HG03135 (cell line): Measurements from ENCODE around the gene INPP5D.
A peak's percentile ranks its signal among the peaks of the same experiment; 100 is the strongest.

Source experiments
- ATAC-seq: cut with Tn5 transposase; IDR thresholded peaks from one replicate; pipeline ENCODE4 v1.9.1; 2021; ENCODE audit warnings: mild to moderate bottlenecking, moderate library complexity; ENCODE audit not compliant: unreplicated experiment

The INPP5D gene

DNA sequence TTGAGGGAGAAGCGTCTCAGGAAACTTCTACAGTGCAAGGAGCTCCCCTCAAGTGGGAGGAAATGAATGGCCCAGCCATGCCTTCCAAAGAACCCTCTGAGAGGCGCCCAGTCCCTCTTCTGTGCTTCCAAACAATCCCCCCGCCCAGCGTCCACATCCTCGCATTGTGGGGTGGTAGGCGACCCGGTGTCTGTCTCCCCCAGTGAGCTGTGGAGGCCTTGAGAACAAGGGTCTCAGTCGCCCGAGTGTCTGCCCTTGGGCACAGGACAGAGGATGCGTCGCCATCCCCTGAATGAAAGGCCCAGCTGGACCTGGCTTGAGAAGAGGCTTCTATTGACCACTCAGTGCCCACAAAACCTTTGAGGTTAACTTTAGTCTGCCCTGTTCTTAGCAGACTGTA, 29.7 kb downstream of the INPP5D start:
- ATAC-seq, result no peak

DNA sequence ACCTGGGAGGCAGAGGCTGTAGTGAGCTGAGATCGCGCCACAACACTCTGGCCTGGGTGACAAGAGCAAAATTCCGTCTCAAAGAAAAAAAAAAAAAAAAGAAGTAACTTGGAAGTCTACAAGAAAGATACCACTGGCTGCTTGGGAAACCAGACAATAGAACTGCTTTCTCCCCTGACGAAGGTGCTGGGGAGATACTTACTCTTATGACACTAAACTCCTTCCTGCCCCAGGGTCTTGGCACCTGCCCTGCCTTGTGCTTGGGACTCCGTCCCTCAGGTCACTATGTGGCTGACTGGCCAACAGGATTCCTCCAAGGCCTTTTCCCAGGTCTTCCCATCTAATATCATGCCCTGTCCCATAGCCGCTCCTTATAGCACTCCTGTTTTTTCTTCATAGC, 30.7 kb downstream of the INPP5D start:
- no peak for ATAC-seq

DNA sequence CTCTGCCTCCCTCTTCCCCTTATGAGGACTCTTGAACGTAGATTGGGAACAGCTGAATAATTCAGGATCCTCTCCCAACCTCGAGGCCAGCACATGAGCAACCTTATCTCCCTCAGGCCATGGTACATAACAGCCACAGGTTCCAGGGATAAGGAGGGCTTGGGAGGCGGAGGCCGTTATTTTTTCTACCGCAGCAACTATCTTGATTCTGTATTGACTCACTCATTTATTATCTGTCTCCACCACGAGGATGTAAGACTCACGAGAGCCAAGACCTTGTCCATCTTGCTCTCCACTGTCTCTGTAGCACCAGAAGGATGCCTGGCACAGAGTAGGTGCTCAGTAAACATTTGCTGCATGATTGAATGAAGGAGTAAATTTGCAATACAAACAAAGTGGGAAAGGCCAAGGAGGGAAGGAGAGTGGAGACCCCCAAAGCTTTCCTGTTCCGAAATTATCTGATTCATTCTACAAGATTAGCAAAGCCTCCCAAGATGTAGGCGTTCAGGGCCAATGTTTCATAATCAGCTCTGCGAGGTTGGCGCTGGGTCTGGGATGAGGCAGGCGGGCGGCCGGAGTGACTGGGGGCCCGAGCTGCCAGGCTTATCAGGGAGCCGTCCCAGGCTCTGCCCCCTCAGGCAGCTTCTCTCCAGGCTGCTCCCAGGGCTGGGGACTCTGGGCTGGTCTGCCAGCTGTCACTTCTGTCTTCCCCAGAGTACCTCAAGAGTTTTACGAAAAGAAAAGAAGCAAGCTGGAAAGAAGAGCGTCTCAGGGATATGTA, 31.6 kb downstream of the INPP5D start:
- no peak for ATAC-seq

DNA sequence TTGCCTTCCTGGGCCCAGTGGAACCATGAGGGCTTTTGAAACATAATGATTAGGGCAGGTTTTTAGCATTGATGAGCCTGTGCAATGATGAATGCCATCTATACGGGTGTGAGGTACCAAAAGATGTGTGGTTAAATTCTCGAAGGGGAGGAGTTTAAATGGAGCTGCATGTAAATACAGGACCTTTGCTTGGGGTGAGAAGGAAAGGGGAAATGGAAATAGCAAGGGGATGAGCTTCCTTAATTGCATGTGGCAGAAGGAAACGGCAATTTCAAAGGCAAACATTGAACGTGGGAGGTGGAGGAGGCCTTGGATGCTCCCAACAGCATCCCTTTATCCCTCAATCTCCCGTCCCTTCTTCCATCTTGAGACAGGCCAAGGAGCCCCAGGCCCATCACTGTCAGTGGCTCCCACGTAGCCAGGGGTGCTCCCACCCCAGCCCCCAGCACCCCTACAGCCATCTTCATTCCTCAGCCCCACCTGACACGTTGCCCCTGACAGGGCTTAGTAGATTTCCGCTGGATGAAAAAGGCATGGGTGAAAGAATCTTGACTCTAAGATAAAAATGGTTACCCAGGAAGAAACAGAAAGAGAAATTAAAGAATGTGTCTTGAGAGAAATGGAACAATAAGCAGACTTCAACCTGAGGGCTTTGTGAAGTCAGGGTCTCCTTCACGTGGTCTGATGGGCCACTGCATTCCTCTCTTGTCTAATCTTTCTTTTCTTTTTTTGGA, 32.5 kb downstream of the INPP5D start:
- ATAC-seq, result no peak

DNA sequence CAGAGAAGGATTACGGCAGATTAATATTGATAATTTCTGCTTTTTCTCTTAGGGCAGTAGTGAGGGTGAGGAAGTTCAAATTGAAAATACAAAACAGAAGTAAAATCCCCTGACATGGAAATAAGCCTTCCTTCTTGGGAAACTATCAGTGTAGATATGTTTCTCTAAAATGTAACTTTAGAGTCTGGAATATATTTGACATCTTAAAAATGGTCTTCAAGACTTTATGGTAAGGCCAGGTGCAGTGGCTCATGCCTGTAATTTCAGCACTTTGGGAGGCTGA, 33.0 kb downstream of the INPP5D start:
- ATAC-seq, result no peak

DNA sequence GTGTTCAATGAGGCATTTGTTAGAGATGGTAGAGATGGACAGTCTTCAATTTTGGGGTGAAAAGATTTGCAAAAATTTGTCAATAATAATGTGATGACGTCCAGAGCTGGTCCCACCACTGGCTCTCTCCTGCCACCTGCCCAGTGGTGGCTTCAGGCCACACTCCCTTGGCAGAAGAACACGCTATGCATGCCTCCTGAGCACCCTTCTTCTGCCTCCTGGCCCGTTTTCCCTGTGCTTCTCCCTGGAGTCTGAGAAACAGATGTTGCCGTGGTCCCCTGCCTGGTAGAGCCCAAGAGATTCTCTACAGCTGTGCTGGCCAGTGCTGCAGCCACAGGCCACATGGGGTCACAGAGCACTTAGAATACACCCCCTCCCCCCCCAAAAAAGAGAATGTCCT, 33.6 kb downstream of the INPP5D start:
- ATAC-seq, result no peak

DNA sequence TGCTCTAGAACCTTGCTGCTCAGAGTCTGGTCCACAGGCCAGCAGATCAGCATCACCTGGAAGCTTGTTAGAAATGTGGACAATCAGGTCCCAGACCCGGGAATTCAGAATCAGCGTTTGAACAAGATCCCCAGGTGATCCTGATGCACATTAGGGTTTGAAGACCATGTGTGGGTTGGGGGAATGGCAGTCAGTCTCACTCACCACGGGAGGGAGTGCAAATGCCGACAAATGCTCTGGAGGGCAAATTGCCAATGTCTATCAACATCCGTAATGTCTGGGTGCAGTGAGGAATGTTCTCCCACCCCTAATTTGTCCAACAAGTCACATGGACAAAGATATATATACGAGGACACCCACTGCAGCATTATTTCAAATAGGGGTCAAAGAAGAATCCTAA, 34.5 kb downstream of the INPP5D start:
- no peak for ATAC-seq

DNA sequence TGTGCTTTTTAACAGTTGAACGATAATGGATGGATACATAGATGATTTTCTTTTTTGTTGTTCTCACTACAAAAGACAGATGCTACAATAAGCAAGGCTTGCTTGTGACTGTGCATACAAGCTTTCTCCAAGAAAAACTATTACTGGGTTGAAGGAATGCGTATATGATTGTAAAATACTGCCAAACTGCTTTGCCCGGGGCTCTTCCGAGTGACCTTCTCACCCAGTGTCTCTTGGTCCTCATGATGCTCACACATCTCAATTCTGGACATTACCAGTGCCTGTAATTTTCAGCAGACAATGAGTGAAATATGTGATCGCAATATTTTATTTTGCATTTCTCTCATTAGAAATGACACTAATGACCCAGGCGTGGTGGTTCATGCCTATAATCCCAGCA, 35.9 kb downstream of the INPP5D start:
- ATAC-seq, result no peak

DNA sequence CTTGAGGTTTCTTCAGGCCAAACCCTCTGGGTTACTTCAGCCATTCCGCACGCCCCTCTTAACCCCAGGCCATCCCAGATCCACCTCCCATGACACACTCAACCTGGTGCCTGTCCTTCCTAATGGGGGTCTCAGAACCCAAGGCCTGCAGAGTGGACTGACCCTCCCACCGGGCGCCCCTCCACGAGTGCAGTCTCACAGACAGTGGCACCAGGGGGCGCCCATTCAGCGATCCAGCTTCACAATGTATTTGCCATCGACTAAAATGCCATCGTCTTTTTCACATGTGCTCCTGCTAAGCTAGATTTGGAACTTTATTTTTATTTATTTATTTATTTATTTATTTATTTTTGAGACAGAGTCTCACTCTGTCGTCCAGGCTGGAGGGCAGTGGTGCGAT, 38.5 kb downstream of the INPP5D start:
- no peak for ATAC-seq

DNA sequence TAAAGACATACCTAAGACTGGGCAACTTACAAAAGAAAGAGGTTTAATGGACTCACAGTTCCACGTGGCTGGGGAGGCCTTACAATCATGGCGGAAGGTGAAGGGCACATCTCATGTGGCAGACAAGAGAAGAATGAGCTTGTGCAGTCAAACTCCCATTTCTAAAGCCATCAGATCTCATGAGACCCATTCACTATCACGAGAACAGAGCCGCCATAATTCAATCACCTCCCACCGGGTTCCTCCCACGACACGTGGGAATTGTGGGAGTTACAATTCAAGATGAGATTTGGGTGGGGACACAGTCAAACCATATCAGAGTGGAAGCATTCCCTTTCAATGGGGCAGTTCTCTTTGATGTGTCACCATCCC, 39.7 kb downstream of the INPP5D start:
- ATAC-seq, result peak; percentile 4

DNA sequence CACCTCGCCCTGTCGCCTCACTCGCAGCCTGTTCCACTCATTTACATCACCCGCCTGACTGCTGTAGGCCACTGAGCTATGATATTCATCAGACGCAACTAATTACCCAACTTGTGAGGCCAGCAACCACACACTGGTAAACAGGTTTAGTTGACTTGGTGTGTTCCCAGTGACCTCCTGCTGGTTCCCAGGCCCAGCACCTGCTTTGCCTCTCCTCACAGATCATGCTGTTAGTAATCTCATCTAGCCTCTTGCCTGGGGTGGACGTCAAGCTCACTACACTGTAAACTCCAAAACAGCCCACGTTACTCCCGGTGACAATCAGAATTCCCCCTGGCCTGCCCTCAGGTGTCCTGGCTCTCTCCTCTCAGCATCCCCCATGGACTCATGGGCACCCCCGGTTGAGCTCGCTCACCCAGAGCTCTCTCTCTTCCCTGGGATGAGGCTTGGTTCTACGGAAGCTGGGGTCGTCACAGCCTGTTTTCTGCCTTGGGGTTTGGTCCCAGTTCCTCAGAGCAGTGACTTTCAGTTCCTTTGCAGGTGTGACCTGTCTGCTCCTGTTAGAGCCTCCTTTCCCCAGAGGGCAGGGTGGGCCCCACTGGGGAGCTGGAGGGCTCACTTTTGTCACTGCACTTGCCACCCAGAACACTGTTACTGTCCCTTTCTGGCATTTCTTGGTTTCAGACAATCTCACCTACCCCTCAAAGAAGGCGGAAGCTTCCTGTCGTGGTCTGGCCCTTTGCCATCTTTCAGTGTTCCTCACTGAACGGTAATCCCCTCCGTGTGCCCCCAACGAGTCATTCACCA, 40.3 kb downstream of the INPP5D start:
- peak; percentile 74 for ATAC-seq

DNA sequence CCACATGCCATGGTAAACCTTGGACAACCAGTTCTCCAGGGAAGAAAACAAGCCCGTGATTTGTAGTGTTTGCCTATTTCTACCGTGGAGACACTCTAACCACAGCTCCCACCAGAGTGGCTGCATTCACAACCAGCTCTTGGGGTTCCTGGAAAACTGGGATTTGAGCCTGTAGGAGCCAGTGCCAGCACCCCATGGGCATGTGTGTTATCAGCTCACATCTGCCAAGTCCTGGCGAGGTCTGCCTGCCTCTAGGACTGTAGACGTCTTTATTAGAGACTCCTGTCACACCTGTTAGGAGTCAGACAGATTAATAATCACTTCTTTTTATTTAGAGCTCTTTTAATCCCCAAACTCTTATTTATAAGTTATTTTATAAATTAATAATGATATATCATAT, 41.0 kb downstream of the INPP5D start:
- ATAC-seq, result no peak

DNA sequence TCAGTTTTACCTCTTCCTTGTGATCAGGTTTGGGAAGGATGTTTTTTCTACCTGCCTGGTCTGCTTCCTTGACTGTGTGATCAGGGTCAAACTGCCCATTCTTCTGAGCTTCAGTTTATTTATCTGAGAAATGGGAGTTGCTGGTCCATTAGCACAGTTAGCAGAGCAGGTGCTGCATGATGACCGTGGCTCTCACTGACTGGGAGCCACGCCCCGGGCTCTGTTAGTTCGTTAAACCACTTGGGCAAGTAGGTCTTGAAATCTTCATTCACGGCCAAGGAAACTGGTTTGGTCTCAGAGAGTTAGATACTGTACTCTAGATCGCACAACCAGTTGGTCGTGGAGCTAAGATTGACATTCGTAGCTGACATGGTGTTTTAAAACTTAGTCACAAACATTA, 41.7 kb downstream of the INPP5D start:
- no peak for ATAC-seq

DNA sequence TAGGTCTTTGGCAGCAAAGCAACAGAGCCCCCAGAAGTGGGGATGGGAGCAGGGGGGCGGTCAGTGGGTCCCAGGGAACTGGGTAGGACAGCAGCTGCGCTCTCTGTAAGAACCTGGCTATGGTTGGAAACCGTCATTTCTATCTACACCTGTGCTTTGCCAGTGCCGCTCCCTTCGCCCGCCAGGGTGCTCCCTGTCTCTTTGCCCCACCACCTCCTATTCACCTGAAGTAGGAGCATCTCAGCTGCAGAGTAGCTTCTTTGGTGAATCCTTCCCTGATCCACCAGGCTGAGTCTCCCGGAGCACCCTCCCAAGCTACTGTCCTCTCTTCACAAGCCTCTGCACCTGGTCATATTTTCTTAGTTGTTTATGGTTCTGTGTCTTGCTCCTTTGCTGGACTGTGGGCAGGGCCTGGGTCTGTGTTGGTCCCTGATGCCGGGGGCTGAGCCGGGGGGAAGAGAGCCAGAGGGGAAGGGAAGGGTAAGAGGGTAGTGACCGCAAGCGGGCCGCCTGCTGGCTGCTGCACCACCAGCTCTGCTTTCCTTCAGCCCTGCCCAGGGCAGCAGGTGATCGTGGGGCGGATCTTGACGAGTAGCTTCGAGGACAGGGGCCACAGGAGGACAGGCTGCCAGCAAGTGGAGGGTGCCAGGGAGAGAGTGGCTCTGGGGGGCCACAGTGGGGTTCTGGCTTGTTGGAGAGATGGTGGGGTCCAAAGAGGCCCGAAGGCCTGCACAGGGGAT, 45.2 kb downstream of the INPP5D start:
- ATAC-seq, result no peak

DNA sequence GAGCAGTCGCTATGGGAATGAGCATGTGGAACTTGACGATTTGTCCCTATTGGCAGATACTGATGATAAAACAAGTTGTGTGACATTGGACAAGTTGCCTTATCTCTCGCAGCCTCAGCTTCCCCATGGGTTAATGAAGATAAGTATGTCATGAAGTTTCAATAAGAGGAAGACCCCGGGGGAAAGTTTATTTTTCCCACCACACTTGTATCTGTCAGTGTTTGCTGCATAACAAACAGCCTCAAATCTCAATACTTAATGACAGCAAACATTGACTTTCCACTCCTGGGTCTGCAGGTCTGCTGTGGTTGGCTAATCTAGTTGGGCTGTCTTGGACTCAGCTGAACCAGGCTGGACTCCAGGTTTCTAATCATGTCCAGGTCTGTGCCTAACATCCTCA, 45.8 kb downstream of the INPP5D start:
- no peak for ATAC-seq

DNA sequence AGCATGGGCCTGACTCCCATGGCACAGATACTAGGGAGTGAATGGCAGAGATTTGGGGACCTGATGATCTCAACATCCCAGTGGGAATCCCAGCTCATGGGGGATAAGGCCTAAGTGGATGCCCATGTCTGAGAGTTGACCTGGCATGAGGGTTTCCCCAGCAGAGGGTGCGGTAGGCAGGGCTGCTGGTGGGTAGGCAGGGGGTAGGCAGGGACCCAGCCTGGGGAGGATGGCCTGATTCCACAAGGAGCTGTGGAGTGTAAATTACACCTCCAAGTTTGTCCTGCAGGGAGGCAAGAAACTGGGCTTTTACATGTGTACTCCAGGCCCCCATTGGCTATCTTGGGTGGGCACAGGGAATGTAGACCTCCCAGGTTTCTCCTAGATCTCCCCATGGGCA, 46.9 kb downstream of the INPP5D start:
- ATAC-seq, result no peak

DNA sequence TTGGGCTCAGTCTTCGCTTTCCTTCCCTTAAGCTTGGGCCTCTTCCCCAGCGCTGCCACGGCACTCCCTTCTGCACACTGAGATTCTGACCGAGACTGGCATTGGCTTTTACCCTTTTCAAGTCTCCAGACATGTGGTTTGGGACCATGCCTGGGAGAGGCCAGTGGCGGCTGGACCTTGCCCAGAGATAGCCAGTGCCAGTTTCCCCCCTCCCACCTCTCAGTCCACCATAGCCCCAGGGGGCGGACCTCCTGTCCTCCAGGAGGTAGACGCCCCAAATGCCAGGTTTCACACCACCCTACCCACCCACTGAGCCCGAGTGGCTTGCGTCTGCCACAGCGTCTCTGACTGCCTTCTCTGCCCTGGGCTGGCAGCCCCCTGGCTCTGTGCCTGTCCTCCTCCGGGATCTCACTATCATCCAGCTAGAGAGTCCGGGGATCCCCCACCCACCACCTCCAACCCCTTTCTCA, 47.7 kb downstream of the INPP5D start:
- no peak for ATAC-seq

DNA sequence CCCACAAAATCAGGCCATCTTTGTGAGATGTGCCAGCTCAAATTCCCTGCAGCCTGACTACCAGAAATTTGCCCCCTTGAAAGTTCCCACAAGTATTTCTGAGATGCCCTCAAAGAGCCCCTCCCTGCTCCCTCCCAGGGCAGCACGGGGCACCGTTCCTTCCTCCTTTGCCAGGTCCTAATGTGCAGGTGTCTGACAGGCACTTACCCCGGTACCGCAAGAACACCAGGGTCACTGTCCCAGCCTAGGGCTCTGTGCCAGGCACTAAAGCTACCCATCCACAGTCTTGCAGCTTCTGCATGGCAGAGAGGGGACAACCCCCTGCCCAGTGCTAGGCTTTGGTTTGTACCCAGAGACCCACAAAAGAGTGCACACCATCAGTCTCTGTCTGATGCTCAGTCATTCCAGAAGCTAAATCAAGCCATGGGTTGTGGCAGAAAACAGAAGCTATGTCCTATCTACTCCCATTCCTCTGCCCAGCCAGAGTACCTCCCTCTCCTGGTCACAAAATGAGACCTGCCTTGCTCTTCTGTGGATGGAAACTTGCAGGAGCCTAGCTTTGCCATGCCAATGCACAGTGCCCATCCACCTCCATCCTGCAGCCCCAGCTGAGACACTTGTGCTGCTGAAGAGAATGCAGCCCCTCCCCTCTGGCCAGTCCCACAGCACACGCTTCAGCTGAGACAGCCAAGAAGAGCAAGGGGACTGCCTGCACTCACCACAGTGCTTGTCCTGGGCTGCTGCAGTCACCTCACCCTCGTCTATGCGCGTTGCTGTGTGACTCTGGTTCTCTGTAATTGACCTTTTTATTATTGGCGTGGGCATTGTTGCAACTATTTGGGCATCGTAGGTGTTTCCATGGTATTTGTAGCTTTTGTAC, 48.7 kb downstream of the INPP5D start:
- no peak for ATAC-seq

DNA sequence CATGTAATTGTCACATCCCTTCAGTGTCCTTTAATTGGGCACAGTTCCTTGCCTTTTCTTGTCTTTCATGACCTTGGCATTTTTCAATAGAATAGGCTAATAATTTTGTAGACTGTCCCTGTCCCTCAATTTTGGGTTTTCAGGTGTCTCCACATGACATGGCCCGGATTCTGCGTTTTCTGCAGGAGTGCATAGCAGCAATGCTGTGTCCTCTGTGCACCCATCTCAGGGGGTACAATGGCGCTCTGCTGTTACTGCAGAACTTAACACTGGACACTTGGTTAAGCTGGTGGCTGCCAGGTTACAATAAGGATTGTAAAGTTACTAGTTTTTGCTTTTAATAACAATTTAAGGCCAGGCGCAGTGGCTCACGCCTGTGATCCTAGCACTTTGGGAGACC, 51.3 kb downstream of the INPP5D start:
- ATAC-seq, result no peak

DNA sequence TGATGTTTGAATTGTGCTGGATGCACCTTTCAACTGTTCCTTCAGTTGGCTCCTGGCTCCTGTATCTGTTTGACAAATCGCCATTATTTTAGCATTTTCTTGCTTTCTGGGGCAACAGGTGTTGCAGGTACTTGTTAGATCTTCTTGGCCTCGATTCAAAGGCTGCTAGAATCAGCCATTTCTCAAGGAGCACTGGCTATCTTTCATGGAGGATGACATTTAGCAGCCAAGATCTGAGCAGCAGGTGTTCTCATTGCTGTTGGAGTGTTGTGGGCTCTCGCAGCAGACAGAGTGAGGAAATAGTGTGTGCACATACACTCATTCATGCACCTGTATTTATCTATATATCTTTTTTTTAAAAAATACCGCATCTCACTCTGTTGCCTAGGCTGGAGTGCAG, 52.2 kb downstream of the INPP5D start:
- no peak for ATAC-seq
